CD4-positive, alpha-beta memory T cell (primary cell): Measurements from ENCODE around the gene INPP1. TPM values are rescaled to one million over a fixed set of nuclear protein-coding genes. Genes with fewer than 3 reads are reported as not detected.

Experiments used
- CTCF ChIA-PET: fragments of 350-600 bp; sonication (Branson Sonifier 250); formaldehyde crosslinking; loops from one replicate; lab custom pipeline; 2021; ENCODE audit warnings: inconsistent platforms; ENCODE audit not compliant: partially characterized antibody; lab: Charles Lee
- POLR2A ChIA-PET: fragments of 350-600 bp; sonication (Branson Sonifier 250); formaldehyde crosslinking; loops from one replicate; lab custom pipeline; 2021; ENCODE audit not compliant: partially characterized antibody; lab: Charles Lee
- DNase-seq, 5 donors: peaks; one replicate each; pipeline versions ENCODE4 v3.0.0 to v3.0.0-alpha.2; 2020 to 2022; ENCODE audit warnings: mixed read lengths in 1 of 5
- H3K27ac ChIP-seq: one replicate; pipeline ENCODE4 v1.7.0; 2013; ENCODE audit warnings: low read depth, low read length
- H3K27me3 ChIP-seq: 2 replicates; pipeline ENCODE4 v1.7.0; 2013; ENCODE audit warnings: mild to moderate bottlenecking, low read length, moderate library complexity; ENCODE audit not compliant: insufficient read depth
- H3K36me3 ChIP-seq: 2 replicates; pipeline ENCODE4 v1.7.0; 2013; ENCODE audit warnings: mild to moderate bottlenecking, low read length, moderate library complexity; ENCODE audit not compliant: insufficient read depth
- H3K4me1 ChIP-seq: 2 replicates; pipeline ENCODE4 v1.7.0; 2013; ENCODE audit warnings: mild to moderate bottlenecking, low read length, moderate library complexity; ENCODE audit not compliant: insufficient read depth
- H3K4me3 ChIP-seq, 2 donors: one replicate each; pipeline ENCODE4 v1.7.0; 2013; ENCODE audit warnings: low read length in 2 of 2, mild to moderate bottlenecking in 1 of 2
- H3K9me3 ChIP-seq, 2 donors: one replicate each; pipeline ENCODE4 v1.7.0; 2013; ENCODE audit warnings: low read length in 2 of 2, control low read depth in 1 of 2; ENCODE audit not compliant: control insufficient read depth in 1 of 2
- H3K27ac Mint-ChIP-seq, 7 donors: one replicate each; pipeline ENCODE4 v1.8.0; 2020 to 2021; ENCODE audit warnings: mixed read lengths in 7 of 7, mild to moderate bottlenecking in 6 of 7, inconsistent platforms in 3 of 7, moderate library complexity in 3 of 7
- H3K27me3 Mint-ChIP-seq, 2 donors: one replicate each; pipeline ENCODE4 v1.8.0; 2020 to 2021; ENCODE audit warnings: mixed read lengths in 2 of 2
- H3K36me3 Mint-ChIP-seq, 2 donors: one replicate each; pipeline ENCODE4 v1.8.0; 2020 to 2021; ENCODE audit warnings: mixed read lengths in 2 of 2, inconsistent platforms in 1 of 2, mild to moderate bottlenecking in 1 of 2
- H3K4me1 Mint-ChIP-seq, 4 donors: one replicate each; pipeline ENCODE4 v1.8.0; 2020 to 2021; ENCODE audit warnings: mixed read lengths in 4 of 4, mild to moderate bottlenecking in 1 of 4
- H3K4me3 Mint-ChIP-seq, 8 donors: one replicate each; pipeline ENCODE4 v1.8.0; 2020 to 2021; ENCODE audit warnings: mixed read lengths in 8 of 8, mild to moderate bottlenecking in 7 of 8, moderate library complexity in 6 of 8, inconsistent platforms in 3 of 8
- H3K9me3 Mint-ChIP-seq, 8 donors: one replicate each; pipeline ENCODE4 v1.8.0; 2020 to 2021; ENCODE audit warnings: mixed read lengths in 8 of 8, mild to moderate bottlenecking in 5 of 8, inconsistent platforms in 3 of 8, moderate library complexity in 1 of 8
- intact Hi-C: fragments of 100-400 bp; cut with micrococcal nuclease; formaldehyde crosslinking; loops from one replicate; pipeline ENCODE4 v1.15.1; 2023
- polyA plus RNA-seq, 2 donors: library from polyadenylated mRNA; unstranded; fragments of 300-500 nt; fragmentation: Illumina TruSeq; gene quantifications; one replicate each; pipeline ENCODE4 v1.2.3, GENCODE V29; 2021
- total RNA-seq, 2 experiments: library from RNA; stranded (reverse); gene quantifications; one replicate each; pipeline ENCODE4 v1.2.3, GENCODE V29; 2021

The INPP1 gene
- total and polyA plus RNA-seq, 4 experiments from 2014 or later = 3.1 to 3.7 (median 3.3) TPM

DNA sequence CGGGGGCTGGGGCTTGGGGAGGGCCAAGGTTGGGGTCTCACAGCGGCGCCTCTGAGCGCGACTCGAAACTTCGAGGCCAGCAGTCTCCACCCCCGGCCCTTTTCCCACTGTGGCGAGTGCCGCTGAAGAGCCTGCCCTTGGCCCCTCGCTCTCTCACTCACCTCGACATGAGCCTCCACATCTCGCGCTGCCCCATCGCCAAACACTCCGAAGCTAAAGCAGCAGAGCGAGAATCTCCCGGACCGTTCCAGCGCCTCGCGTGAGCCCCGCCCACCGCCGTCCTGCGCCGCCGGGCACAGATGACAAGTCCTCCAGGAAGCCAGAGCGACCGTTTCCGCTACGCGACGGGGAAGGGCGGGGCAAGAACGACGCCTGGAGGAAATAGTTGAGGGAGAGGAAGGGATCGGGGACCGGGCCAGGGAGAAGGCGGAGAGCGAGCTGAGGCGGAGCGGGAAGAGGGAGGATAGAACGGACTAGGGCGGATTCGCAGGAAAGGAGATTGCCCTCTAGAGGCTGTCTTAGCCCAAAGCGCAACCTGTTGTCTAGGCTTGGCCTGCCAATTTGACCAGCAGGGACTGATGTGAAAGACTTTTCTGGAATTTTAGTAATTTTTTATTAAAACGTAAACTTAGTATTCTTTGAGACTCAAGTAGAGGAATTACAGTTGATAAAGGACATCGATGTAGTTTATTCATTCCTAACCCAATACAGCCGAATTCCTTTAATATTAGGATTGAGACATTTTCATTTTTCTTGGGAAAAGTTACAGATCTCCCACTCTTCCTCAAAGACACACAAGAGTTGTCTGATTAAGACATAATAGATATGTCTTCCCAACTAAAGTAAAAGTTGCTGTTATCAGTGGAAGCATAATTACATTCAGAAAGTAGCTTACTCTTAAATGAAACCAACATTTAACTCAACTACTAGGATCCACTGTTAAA is 23.6 kb upstream of the INPP1 start, which contains the start of gene HIBCH:
Gene HIBCH (minus strand): TSS at position 272 of the 944 bp plus-strand sequence. CDS start 76 bp downstream, at position 196.
- Histone ChIP-seq H3K27me3 (no peaks in the 10 kb centered on the region), H3K36me3 (no peaks in the 10 kb centered on the region), H3K27ac (peak within 1 kb of the TSS; percentile 77), H3K4me1 (peaks cover 22% of the 10 kb centered on the region), H3K9me3 (no peaks in the 10 kb centered on the region), H3K4me3 (peak within 1 kb of the TSS; percentile 62 to 75)
- ChIA-PET POLR2A (interaction anchor here (0.9 to 3.3 kb wide), 9 partner anchors 22 to 879 kb away, joined by 3 to 14 read pairs (median 5); partner anchors contain the start of genes INPP1, NEMP2, ORMDL1 and PMS1), CTCF (interaction anchor here (0.8 to 3.2 kb wide), 10 partner anchors 11 to 232 kb away, joined by 3 to 18 read pairs (median 4); partner anchors contain the start of gene INPP1)
- H3K4me1 Mint-ChIP-seq = peaks cover 28 to 54% (median 43%) of the 10 kb centered on the region in 4 donors
- DNase-seq = peak; percentile 71 to 87 (median 74)
- H3K4me3 Mint-ChIP-seq = peak within 1 kb of the TSS; percentile 96 to 100 (median 99)
- intact Hi-C loops = loop anchor here (1.0 to 10.0 kb wide), 7 partner anchors 24 to 875 kb away; partner anchors contain the start of genes ASNSD1, NEMP2, OSGEPL1 and WDR75
- no peaks in the 10 kb centered on the region for H3K9me3 Mint-ChIP-seq
- peaks cover 1 to 2% of the 10 kb centered on the region in 2 donors for H3K27me3 Mint-ChIP-seq
- H3K36me3 Mint-ChIP-seq = peaks cover 0 to 7% of the 10 kb centered on the region in 2 donors
- peak within 1 kb of the TSS; percentile 90 to 100 (median 98) for H3K27ac Mint-ChIP-seq

DNA sequence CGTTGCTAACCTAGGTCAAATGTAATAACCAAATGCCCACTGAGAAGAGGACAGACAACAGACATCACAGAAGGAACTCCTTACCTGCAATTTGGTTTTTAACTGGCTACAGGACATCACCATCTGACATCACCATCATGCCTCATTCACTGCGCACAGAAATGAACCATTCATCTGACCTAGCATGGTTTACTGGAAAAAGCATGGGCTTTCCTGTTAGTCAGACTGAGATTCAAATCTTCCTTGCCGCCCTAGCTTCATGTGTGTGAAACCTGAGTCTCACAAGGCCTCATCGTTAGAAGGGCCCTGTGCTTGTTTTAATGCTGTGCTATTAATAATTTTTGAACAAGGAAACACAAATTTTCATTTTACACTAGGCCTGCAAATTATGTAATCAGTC is 22.7 kb upstream of the INPP1 start:
- no peaks in the 10 kb centered on the region for H3K27me3 ChIP-seq
- peak overlapping the region; percentile 96 to 100 (median 99) for H3K4me3 Mint-ChIP-seq
- H3K36me3 ChIP-seq = no peaks in the 10 kb centered on the region
- peak overlapping the region in 1 of 2 donors; percentile 75 for H3K4me3 ChIP-seq
- H3K27ac Mint-ChIP-seq = peak overlapping the region; percentile 90 to 100 (median 98)
- peaks cover 26 to 46% (median 38%) of the 10 kb centered on the region in 4 donors for H3K4me1 Mint-ChIP-seq
- CTCF ChIA-PET = interaction anchor here (0.7 to 3.2 kb wide), 7 partner anchors 10 to 75 kb away, joined by 3 to 18 read pairs (median 7); partner anchors contain the start of gene INPP1
- POLR2A ChIA-PET = interaction anchor here (3.2 to 3.3 kb wide), 2 partner anchors 23 to 39 kb away, joined by 13 to 14 read pairs; partner anchors contain the start of gene INPP1
- peaks cover 22% of the 10 kb centered on the region for H3K4me1 ChIP-seq
- intact Hi-C loops = loop anchor here (1.0 to 5.0 kb wide), 2 partner anchors 87 to 658 kb away; partner anchors contain the start of gene ASNSD1
- peaks cover 0 to 7% of the 10 kb centered on the region in 2 donors for H3K36me3 Mint-ChIP-seq
- peaks cover 2% of the 10 kb centered on the region in 2 donors for H3K27me3 Mint-ChIP-seq
- H3K27ac ChIP-seq = peak overlapping the region; percentile 77
- no peak for DNase-seq
- no peaks in the 10 kb centered on the region for H3K9me3 ChIP-seq
- no peaks in the 10 kb centered on the region for H3K9me3 Mint-ChIP-seq

GRCh38 chr2:190323406-190323805 is 20.0 kb upstream of the INPP1 start:
- Histone ChIP-seq H3K4me1 (peaks cover 20% of the 10 kb centered on the region), H3K4me3 (no peak overlapping the region), H3K27ac (no peak overlapping the region), H3K9me3 (no peaks in the 10 kb centered on the region), H3K27me3 (peaks cover 4% of the 10 kb centered on the region), H3K36me3 (no peaks in the 10 kb centered on the region)
- H3K36me3 Mint-ChIP-seq = peaks cover 0 to 7% of the 10 kb centered on the region in 2 donors
- POLR2A ChIA-PET = no interaction called here
- DNase-seq = no peak
- intact Hi-C loops = loop anchor here (5.0 kb wide), 1 partner anchor 661 kb away; the partner anchor contains the start of gene ASNSD1
- H3K4me1 Mint-ChIP-seq = peaks cover 17 to 26% (median 19%) of the 10 kb centered on the region in 4 donors
- no peaks in the 10 kb centered on the region for H3K9me3 Mint-ChIP-seq
- no peak overlapping the region for H3K27ac Mint-ChIP-seq
- no peak overlapping the region for H3K4me3 Mint-ChIP-seq
- CTCF ChIA-PET = no interaction called here
- peaks cover 3 to 11% of the 10 kb centered on the region in 2 donors for H3K27me3 Mint-ChIP-seq

DNA sequence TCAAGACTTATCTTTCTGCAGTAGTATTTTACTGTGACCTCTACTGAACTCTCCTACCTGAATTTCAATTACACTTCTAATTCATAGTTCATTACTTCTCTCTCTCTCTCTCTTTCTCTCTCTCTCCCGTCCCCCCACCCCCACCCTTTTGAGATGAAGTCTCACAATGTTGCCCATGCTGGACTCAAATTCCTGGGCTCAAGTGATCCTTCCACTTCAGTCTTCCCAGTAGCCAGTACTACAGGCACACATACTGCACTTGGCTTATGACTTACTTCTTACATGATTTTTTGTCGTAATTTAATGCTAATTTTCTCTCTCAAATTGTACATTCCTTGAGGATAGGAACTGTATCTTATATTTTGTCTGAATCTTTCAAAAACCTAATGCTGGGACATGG is 17.8 kb upstream of the INPP1 start:
- H3K36me3 Mint-ChIP-seq = no peaks in the 10 kb centered on the region
- Histone ChIP-seq H3K9me3 (no peaks in the 10 kb centered on the region), H3K4me3 (no peak overlapping the region), H3K27ac (no peak overlapping the region), H3K36me3 (no peaks in the 10 kb centered on the region), H3K4me1 (peaks cover 5% of the 10 kb centered on the region), H3K27me3 (peaks cover 4% of the 10 kb centered on the region)
- no peak overlapping the region for H3K27ac Mint-ChIP-seq
- POLR2A ChIA-PET = no interaction called here
- intact Hi-C loops = no loop called here
- H3K4me1 Mint-ChIP-seq = peaks cover 1 to 4% (median 3%) of the 10 kb centered on the region in 4 donors
- no peak for DNase-seq
- no peak overlapping the region for H3K4me3 Mint-ChIP-seq
- H3K9me3 Mint-ChIP-seq = no peaks in the 10 kb centered on the region
- CTCF ChIA-PET = no interaction called here
- peaks cover 9 to 18% of the 10 kb centered on the region in 2 donors for H3K27me3 Mint-ChIP-seq

- H3K27me3 Mint-ChIP-seq = peaks cover 9 to 18% of the 10 kb centered on the region in 2 donors
These were observed 15.4 kb upstream of the INPP1 start for GRCh38 chr2:190327867-190328572.

DNA sequence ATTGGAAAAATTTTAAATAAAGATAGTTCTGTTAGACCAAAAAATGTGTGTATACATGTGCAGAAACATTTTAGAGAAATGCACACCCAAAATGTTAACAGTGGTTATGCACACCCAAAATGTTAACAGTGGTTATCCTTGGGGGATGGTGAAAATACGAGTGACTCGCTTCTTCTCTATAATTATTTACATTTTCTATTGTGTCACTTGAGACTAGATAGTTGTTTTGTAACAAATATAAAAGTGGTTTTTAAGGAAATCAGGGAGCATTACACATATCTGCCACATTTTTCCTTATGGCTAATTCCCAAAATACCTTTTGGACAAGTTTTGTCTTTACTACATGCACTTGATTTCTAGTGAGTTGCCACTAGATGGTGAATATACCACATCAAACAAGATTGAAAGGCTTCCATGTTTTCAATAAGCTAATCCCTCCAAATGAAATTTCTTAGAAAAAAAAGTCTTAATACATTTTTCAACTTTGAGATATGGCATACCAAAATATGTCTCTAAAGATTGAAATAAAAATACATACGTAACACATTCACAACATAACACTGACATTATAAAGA is 14.7 kb upstream of the INPP1 start:
- H3K9me3 ChIP-seq = no peaks in the 10 kb centered on the region
- intact Hi-C loops = no loop called here
- H3K36me3 ChIP-seq = no peaks in the 10 kb centered on the region
- no peak for DNase-seq
- ChIA-PET POLR2A (no interaction called here), CTCF (no interaction called here)
- Mint-ChIP-seq H3K27me3 (peaks cover 8 to 17% of the 10 kb centered on the region in 2 donors), H3K4me1 (no peaks in the 10 kb centered on the region), H3K9me3 (no peaks in the 10 kb centered on the region), H3K4me3 (no peak overlapping the region), H3K36me3 (no peaks in the 10 kb centered on the region), H3K27ac (no peak overlapping the region)
- no peak overlapping the region for H3K4me3 ChIP-seq
- H3K27ac ChIP-seq = no peak overlapping the region
- H3K27me3 ChIP-seq = peaks cover 4% of the 10 kb centered on the region
- H3K4me1 ChIP-seq = no peaks in the 10 kb centered on the region

More at GRCh38 chr2:190327867-190328572, 15.4 kb upstream of the INPP1 start:
- POLR2A ChIA-PET = no interaction called here
- H3K4me3 ChIP-seq = no peak overlapping the region
- CTCF ChIA-PET = no interaction called here
- no peak overlapping the region for H3K27ac ChIP-seq
- H3K27me3 ChIP-seq = peaks cover 4% of the 10 kb centered on the region
- H3K4me3 Mint-ChIP-seq = no peak overlapping the region
- no peaks in the 10 kb centered on the region for H3K9me3 Mint-ChIP-seq
- intact Hi-C loops = no loop called here
- H3K27ac Mint-ChIP-seq = no peak overlapping the region
- H3K36me3 Mint-ChIP-seq = no peaks in the 10 kb centered on the region
- H3K4me1 ChIP-seq = no peaks in the 10 kb centered on the region
- no peaks in the 10 kb centered on the region for H3K9me3 ChIP-seq
- H3K4me1 Mint-ChIP-seq = no peaks in the 10 kb centered on the region
- H3K36me3 ChIP-seq = no peaks in the 10 kb centered on the region
- DNase-seq = no peak
